ENCODE data around the gene GNG10. TPM values are rescaled to one million over a fixed set of nuclear protein-coding genes. Genes with fewer than 3 reads are reported as not detected.

GNG10 gene
- total and polyA plus RNA-seq, 4 donors = 15.9 to 24.3 (median 21.3) TPM

DNA sequence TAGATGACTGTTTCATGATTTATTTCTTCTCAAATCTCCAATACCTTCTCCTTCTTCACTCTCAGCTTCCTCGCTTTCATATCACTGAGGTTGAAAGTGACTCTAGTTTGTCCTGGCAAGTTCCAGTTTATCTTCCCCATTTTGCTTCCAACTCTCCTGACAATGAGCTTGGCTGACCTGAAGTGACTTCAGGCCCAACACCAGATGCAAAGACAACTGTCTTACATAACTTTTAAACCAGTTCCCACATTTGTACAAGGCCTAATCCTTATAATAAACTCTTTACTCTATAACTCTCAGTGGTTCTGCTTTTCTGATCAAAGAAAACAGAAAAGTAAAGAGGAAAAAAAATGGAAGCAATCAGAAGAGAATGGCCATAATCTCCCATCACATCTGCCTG, 22.0 kb downstream of the GNG10 start:
- H3K4me3 ChIP-seq (ENCODE audit: low read depth in 1 of 3, low read length in 3 of 3) = no peak overlapping the region
- H3K27ac ChIP-seq (ENCODE audit: low read depth in 1 of 2, low read length in 2 of 2) = peak overlapping the region in 1 of 2 donors; percentile 31
- H3K9ac ChIP-seq (ENCODE audit: low read depth in 1 of 2, low read length in 2 of 2) = no peak overlapping the region
- whole genome bisulfite sequencing = 39% methylated on average over 1 of the region's 1 CpG
- H3K9me3 ChIP-seq (ENCODE audit: control insufficient read depth in 4 of 4, low read length in 3 of 4) = no peaks in the 10 kb centered on the region
- no peaks in the 10 kb centered on the region for H3K36me3 ChIP-seq (ENCODE audit: control insufficient read depth in 4 of 4, insufficient read depth in 3 of 4, low read depth in 1 of 4, low read length in 3 of 4)
- TF ChIP-seq RXRA (IDR thresholded peaks at IDR 0.05) (peak in 1 of 2 donors; percentile 20), HNF4A (conservative IDR thresholded peaks at IDR 0.05) (no peak)
- no peak for DNase-seq (ENCODE audit: low spot score)
- no peaks in the 10 kb centered on the region for H3K27me3 ChIP-seq (ENCODE audit: control insufficient read depth in 4 of 4, insufficient read depth in 4 of 4, low read length in 3 of 4)
- peaks cover 0 to 10% (median 5%) of the 10 kb centered on the region in 4 donors for H3K4me1 ChIP-seq (ENCODE audit: control insufficient read depth in 4 of 4, insufficient read depth in 4 of 4, low read length in 3 of 4)

DNA sequence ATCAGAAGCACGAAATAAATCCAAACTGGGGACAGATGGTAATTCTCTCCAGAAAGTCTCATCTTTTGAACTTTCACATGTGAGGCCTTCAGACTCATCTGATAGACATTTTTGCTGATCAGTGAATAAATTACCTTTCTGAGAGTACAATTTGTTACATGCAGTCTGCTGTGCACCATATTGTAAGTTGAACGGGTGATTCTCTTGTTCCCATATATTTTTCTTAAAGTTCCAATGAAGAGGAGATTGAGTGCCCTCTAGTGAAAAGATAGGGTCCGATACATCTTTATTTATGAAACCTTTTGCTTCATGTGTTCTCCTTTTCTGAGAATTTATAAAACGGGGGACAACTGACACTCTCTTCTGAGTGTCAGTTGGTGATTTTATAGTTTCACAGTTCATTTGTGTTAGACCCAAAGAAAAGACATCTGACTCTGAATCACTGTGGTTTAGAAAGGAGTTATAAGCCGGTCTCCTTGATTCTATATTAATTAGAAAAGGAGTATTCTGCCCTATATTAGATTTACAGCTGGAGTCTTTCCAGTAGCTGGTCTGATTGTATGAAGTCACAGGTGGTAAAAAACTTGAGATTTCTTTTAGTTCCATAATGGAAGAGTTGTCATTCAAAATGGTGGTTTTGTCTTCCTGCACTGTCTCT, 30.4 kb downstream of the GNG10 start:
- Histone ChIP-seq H3K9ac (ENCODE audit: low read depth in 1 of 2, low read length in 2 of 2) (no peak overlapping the region), H3K4me1 (ENCODE audit: control insufficient read depth in 4 of 4, insufficient read depth in 4 of 4, low read length in 3 of 4) (peaks cover 0 to 3% (median 0%) of the 10 kb centered on the region in 4 donors), H3K27me3 (ENCODE audit: control insufficient read depth in 4 of 4, insufficient read depth in 4 of 4, low read length in 3 of 4) (no peaks in the 10 kb centered on the region), H3K9me3 (ENCODE audit: control insufficient read depth in 4 of 4, low read length in 3 of 4) (no peaks in the 10 kb centered on the region), H3K36me3 (ENCODE audit: control insufficient read depth in 4 of 4, insufficient read depth in 3 of 4, low read depth in 1 of 4, low read length in 3 of 4) (no peaks in the 10 kb centered on the region), H3K27ac (ENCODE audit: low read depth in 1 of 2, low read length in 2 of 2) (no peak overlapping the region), H3K4me3 (ENCODE audit: low read depth in 1 of 3, low read length in 3 of 3) (no peak overlapping the region)
- WGBS = 34% methylated on average over 5 of the region's 5 CpGs
- no peak for DNase-seq (ENCODE audit: low spot score)
- TF ChIP-seq RXRA (IDR thresholded peaks at IDR 0.05) (no peak), FOXA1 (IDR thresholded peaks at IDR 0.05) (no peak), RAD21 (IDR thresholded peaks at IDR 0.05) (peak; percentile 82 to 85), NR2F2 (IDR thresholded peaks at IDR 0.05) (no peak), HNF4A (conservative IDR thresholded peaks at IDR 0.05) (peak in 1 of 2 donors; percentile 38), JUND (IDR thresholded peaks at IDR 0.05) (no peak), HNF4G (IDR thresholded peaks at IDR 0.05) (no peak), EGR1 (IDR thresholded peaks at IDR 0.05; ENCODE audit: low read depth in 2 of 2) (no peak), SP1 (IDR thresholded peaks at IDR 0.05) (no peak), YY1 (IDR thresholded peaks at IDR 0.05) (peak; percentile 56), MAX (IDR thresholded peaks at IDR 0.05) (no peak), FOXA2 (IDR thresholded peaks at IDR 0.05) (no peak), ATF3 (IDR thresholded peaks at IDR 0.05) (no peak), TAF1 (conservative IDR thresholded peaks at IDR 0.05) (no peak), GABPA (IDR thresholded peaks at IDR 0.05 in 1 of 2, conservative IDR thresholded peaks at IDR 0.05 in 1 of 2) (no peak)
- TF ChIP-seq, protein P1, sequence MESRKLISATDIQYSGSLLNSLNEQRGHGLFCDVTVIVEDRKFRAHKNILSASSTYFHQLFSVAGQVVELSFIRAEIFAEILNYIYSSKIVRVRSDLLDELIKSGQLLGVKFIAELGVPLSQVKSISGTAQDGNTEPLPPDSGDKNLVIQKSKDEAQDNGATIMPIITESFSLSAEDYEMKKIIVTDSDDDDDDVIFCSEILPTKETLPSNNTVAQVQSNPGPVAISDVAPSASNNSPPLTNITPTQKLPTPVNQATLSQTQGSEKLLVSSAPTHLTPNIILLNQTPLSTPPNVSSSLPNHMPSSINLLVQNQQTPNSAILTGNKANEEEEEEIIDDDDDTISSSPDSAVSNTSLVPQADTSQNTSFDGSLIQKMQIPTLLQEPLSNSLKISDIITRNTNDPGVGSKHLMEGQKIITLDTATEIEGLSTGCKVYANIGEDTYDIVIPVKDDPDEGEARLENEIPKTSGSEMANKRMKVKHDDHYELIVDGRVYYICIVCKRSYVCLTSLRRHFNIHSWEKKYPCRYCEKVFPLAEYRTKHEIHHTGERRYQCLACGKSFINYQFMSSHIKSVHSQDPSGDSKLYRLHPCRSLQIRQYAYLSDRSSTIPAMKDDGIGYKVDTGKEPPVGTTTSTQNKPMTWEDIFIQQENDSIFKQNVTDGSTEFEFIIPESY (IDR thresholded peaks at IDR 0.05) = no peak
- TF ChIP-seq, protein P2, sequence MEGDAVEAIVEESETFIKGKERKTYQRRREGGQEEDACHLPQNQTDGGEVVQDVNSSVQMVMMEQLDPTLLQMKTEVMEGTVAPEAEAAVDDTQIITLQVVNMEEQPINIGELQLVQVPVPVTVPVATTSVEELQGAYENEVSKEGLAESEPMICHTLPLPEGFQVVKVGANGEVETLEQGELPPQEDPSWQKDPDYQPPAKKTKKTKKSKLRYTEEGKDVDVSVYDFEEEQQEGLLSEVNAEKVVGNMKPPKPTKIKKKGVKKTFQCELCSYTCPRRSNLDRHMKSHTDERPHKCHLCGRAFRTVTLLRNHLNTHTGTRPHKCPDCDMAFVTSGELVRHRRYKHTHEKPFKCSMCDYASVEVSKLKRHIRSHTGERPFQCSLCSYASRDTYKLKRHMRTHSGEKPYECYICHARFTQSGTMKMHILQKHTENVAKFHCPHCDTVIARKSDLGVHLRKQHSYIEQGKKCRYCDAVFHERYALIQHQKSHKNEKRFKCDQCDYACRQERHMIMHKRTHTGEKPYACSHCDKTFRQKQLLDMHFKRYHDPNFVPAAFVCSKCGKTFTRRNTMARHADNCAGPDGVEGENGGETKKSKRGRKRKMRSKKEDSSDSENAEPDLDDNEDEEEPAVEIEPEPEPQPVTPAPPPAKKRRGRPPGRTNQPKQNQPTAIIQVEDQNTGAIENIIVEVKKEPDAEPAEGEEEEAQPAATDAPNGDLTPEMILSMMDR (IDR thresholded peaks at IDR 0.05; ENCODE audit: low read depth, low read length, missing input control) = peak; percentile 48
- TF ChIP-seq, protein P3, sequence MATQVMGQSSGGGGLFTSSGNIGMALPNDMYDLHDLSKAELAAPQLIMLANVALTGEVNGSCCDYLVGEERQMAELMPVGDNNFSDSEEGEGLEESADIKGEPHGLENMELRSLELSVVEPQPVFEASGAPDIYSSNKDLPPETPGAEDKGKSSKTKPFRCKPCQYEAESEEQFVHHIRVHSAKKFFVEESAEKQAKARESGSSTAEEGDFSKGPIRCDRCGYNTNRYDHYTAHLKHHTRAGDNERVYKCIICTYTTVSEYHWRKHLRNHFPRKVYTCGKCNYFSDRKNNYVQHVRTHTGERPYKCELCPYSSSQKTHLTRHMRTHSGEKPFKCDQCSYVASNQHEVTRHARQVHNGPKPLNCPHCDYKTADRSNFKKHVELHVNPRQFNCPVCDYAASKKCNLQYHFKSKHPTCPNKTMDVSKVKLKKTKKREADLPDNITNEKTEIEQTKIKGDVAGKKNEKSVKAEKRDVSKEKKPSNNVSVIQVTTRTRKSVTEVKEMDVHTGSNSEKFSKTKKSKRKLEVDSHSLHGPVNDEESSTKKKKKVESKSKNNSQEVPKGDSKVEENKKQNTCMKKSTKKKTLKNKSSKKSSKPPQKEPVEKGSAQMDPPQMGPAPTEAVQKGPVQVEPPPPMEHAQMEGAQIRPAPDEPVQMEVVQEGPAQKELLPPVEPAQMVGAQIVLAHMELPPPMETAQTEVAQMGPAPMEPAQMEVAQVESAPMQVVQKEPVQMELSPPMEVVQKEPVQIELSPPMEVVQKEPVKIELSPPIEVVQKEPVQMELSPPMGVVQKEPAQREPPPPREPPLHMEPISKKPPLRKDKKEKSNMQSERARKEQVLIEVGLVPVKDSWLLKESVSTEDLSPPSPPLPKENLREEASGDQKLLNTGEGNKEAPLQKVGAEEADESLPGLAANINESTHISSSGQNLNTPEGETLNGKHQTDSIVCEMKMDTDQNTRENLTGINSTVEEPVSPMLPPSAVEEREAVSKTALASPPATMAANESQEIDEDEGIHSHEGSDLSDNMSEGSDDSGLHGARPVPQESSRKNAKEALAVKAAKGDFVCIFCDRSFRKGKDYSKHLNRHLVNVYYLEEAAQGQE (IDR thresholded peaks at IDR 0.05) = no peak

All from liver (tissue), 9 donors.